OCI-LY7 (cell line): Measurements from ENCODE around the gene NR5A2. TPM values are rescaled to one million over a fixed set of nuclear protein-coding genes. Genes with fewer than 3 reads are reported as not detected.

ENCODE experiments used
- Bru-seq: library from RNA; stranded (reverse); fragments of 400-500 nt; gene quantifications from one replicate; lab custom pipeline; 2021; lab: Mats Ljungman, UMichigan
- BruChase-seq, 2 experiments: library from RNA; stranded (reverse); fragments of 400-500 nt; gene quantifications; one replicate each; lab custom pipeline; 2021; lab: Mats Ljungman, UMichigan
- BruUV-seq: library from RNA; stranded (reverse); fragments of 400-500 nt; replicated peaks from 2 replicates; lab custom pipeline; 2021; lab: Mats Ljungman, UMichigan
- CTCF ChIA-PET: fragments of 300-600 bp; sonication (Branson Sonifier 250); formaldehyde crosslinking; loops from one replicate; lab custom pipeline; 2022; ENCODE audit warnings: antibody characterized with exemption; ENCODE audit not compliant: unreplicated experiment; lab: Charles Lee
- POLR2A ChIA-PET: fragments of 300-600 bp; sonication (Branson Sonifier 250); formaldehyde crosslinking; loops from one replicate; lab custom pipeline; 2022; ENCODE audit warnings: antibody characterized with exemption; lab: Charles Lee
- DNase-seq: peaks from one replicate; pipeline ENCODE4 v3.0.0-alpha.2; 2015; ENCODE audit warnings: low spot score
- H2AFZ ChIP-seq: fragments of 200-600 bp; sonication (generic), shearing (Covaris generic); 2 replicates; pipeline ENCODE4 v1.6.1; 2014; ENCODE audit warnings: mild to moderate bottlenecking, antibody characterized with exemption, low read length, moderate library complexity
- H3K27ac ChIP-seq: fragments of 200-600 bp; sonication (generic); 2 replicates; pipeline ENCODE4 v1.5.1; 2014; ENCODE audit warnings: mixed run types, low read depth, mild to moderate bottlenecking, moderate library complexity, low read length, inconsistent platforms; ENCODE audit not compliant: poor library complexity, severe bottlenecking
- H3K36me3 ChIP-seq: fragments of 200-600 bp; sonication (generic); 2 replicates; pipeline ENCODE4 v1.6.1; 2014; ENCODE audit warnings: mild to moderate bottlenecking, antibody characterized with exemption, low read length, moderate library complexity, mixed read lengths; ENCODE audit not compliant: insufficient read depth
- H3K4me1 ChIP-seq: fragments of 200-600 bp; sonication (generic); 2 replicates; pipeline ENCODE4 v1.5.1; 2014; ENCODE audit warnings: mild to moderate bottlenecking, low read length; ENCODE audit not compliant: insufficient read depth, poor library complexity, severe bottlenecking
- H3K4me2 ChIP-seq: fragments of 200-600 bp; sonication (generic); 2 replicates; pipeline ENCODE4 v1.6.1; 2014; ENCODE audit warnings: mild to moderate bottlenecking, low read length
- H3K4me3 ChIP-seq: fragments of 200-600 bp; sonication (generic); 2 replicates; pipeline ENCODE4 v1.5.1; 2014; ENCODE audit warnings: mild to moderate bottlenecking, low read depth, low read length; ENCODE audit not compliant: poor library complexity, severe bottlenecking
- H3K79me2 ChIP-seq: fragments of 200-600 bp; sonication (generic); 2 replicates; pipeline ENCODE4 v1.6.1; 2016; ENCODE audit warnings: low read depth, mild to moderate bottlenecking, low read length, moderate library complexity, mixed read lengths; ENCODE audit not compliant: insufficient read depth
- H3K9me2 ChIP-seq: fragments of 200-600 bp; sonication (generic); 2 replicates; pipeline ENCODE4 v1.6.1; 2016; ENCODE audit warnings: mild to moderate bottlenecking, low read length, mixed read lengths; ENCODE audit not compliant: insufficient read depth
- H3K9me3 ChIP-seq: fragments of 200-600 bp; sonication (generic); 2 replicates; pipeline ENCODE4 v1.6.1; 2014; ENCODE audit warnings: mild to moderate bottlenecking, mixed run types, low read length, mixed read lengths
- H4K20me1 ChIP-seq: fragments of 200-600 bp; sonication (generic); 2 replicates; pipeline ENCODE4 v1.6.1; 2014; ENCODE audit warnings: mild to moderate bottlenecking, antibody characterized with exemption, low read length, moderate library complexity, mixed read lengths; ENCODE audit not compliant: insufficient read depth
- CTCF ChIP-seq: fragments of 200-600 bp; sonication (generic); conservative IDR thresholded peaks from 2 replicates; pipeline ENCODE4 v1.5.1; 2014; ENCODE audit warnings: mild to moderate bottlenecking, antibody characterized with exemption, low read length, moderate library complexity, mixed read lengths
- EZH2phosphoT487 ChIP-seq: fragments of 200-600 bp; sonication (generic); IDR thresholded peaks from 2 replicates; pipeline ENCODE4 v1.6.1; 2018; ENCODE audit warnings: low read depth, borderline replicate concordance, mild to moderate bottlenecking, mixed run types, antibody characterized with exemption, low read length, moderate library complexity, mixed read lengths
- intact Hi-C: fragments of 100-400 bp; cut with micrococcal nuclease; formaldehyde crosslinking; loops from one replicate; pipeline ENCODE4 v1.10.0; 2022; ENCODE audit not compliant: unreplicated experiment
- long read RNA-seq: library from polyadenylated mRNA; stranded (forward); transcript quantifications from one replicate; pipeline ENCODE4 v2.0.0, GENCODE V29; 2022
- total RNA-seq, 2 experiments: library from RNA; depleted of rRNA in 1 of 2; stranded (reverse); fragments of >200 nt in 1 of 2; shearing (Covaris generic) in 1 of 2; gene quantifications; 2 replicates each; pipeline ENCODE4 v1.2.3, GENCODE V29; 2014 to 2022

Gene NR5A2
- total RNA-seq (2014; rRNA removed; shearing (Covaris generic)) (1.1 and 2.3 TPM in 2 replicates), total RNA-seq (2022) (3.9 and 5.4 TPM in 2 replicates), Bru-seq, nascent RNA (percentile 36 among the genes with signal in this experiment), BruChase-seq, experiment 1, labeled RNA remaining after a 6-hour chase (percentile 34 among the genes with signal in this experiment), BruChase-seq, experiment 2, labeled RNA remaining after a 2-hour chase (percentile 33 among the genes with signal in this experiment)
- long read RNA-seq, partial matches to known transcripts = 4 of 10 reads
- long read RNA-seq, other reads (novel, unspliced or antisense) = 6 of 10 reads

GRCh38 chr1:200027264-200027823 is at the start of gene NR5A2:
Gene NR5A2, plus strand, starts transcription at chr1:200027710. Its CDS starts 138 bp downstream, at chr1:200027848.
- intact Hi-C loops = loop anchor here (5.0 kb wide), 2 partner anchors 70 to 125 kb away; no protein-coding TSS in a partner anchor
- Histone ChIP-seq H3K4me1 (peaks cover 32% of the 10 kb centered on the region), H4K20me1 (no peaks in the 10 kb centered on the region), H3K4me3 (peak within 1 kb of the TSS; percentile 73), H3K36me3 (no peaks in the 10 kb centered on the region), H3K9me3 (no peaks in the 10 kb centered on the region), H2AFZ (peak within 1 kb of the TSS; percentile 90), H3K27ac (no peak within 1 kb of the TSS), H3K9me2 (no peaks in the 10 kb centered on the region), H3K79me2 (no peaks in the 10 kb centered on the region), H3K4me2 (peak within 1 kb of the TSS; percentile 66)
- ChIA-PET POLR2A (interaction anchor here (0.5 to 5.2 kb wide), 15 partner anchors 12 to 529 kb away, joined by 3 to 52 read pairs (median 5); no protein-coding TSS in a partner anchor), CTCF (no interaction called here)
- no TSS peak for BruUV-seq
- TF ChIP-seq CTCF (no peak), EZH2phosphoT487 (no peak)
- DNase-seq = no peak

- H2AFZ ChIP-seq = peak overlapping the region; percentile 81; the same call in 1 of the 2 replicates
- CTCF ChIA-PET = interaction anchor here (0.6 kb wide), 1 partner anchor 1042 kb away, joined by 4 read pairs; no protein-coding TSS in a partner anchor
- POLR2A ChIA-PET = interaction anchor here (0.6 to 5.1 kb wide), 16 partner anchors 9 to 1802 kb away, joined by 3 to 52 read pairs (median 4); partner anchors contain the start of gene NR5A2
- no peak for TF ChIP-seq CTCF
- no peak for TF ChIP-seq EZH2phosphoT487
- H3K36me3 ChIP-seq = no peaks in the 10 kb centered on the region
- DNase-seq = peak; percentile 18
- no peaks in the 10 kb centered on the region for H3K9me2 ChIP-seq
- H3K27ac ChIP-seq = peak overlapping the region; percentile 98
- H4K20me1 ChIP-seq = no peaks in the 10 kb centered on the region
- H3K4me1 ChIP-seq = peaks cover 65% of the 10 kb centered on the region
- H3K4me3 ChIP-seq = peak overlapping the region; percentile 49
- no peaks in the 10 kb centered on the region for H3K79me2 ChIP-seq
- intact Hi-C loops = loop anchor here (2.0 to 10.0 kb wide), 4 partner anchors 24 to 1304 kb away; no protein-coding TSS in a partner anchor
- BruUV-seq = TSS peak; percentile 95
- H3K4me2 ChIP-seq = peak overlapping the region; percentile 72
- H3K9me3 ChIP-seq = no peaks in the 10 kb centered on the region
Observed at GRCh38 chr1:199978408-199978940, 49.0 kb upstream of the NR5A2 start.
